MM.1S (cell line): Measurements from ENCODE around the gene KCND3.

Experiments
- EZH2 ChIP-seq: fragments of 300-600 bp; sonication (generic); optimal IDR thresholded peaks from 2 replicates; pipeline ENCODE3; 2017; ENCODE audit warnings: low read depth, mild to moderate bottlenecking, antibody characterized with exemption, low read length, mixed read lengths
- EZH2phosphoT487 ChIP-seq: fragments of 300-600 bp; sonication (generic); IDR thresholded peaks from 2 replicates; pipeline ENCODE4 v1.6.1; 2018; ENCODE audit warnings: antibody characterized with exemption, low read length
- TF ChIP-seq, protein P1 (sequence below): fragments of 300-600 bp; sonication (generic); IDR thresholded peaks from 2 replicates; pipeline ENCODE4 v1.5.1; 2016; ENCODE audit warnings: antibody characterized with exemption, low read length, mixed read lengths

- TF ChIP-seq EZH2, result no peak
- TF ChIP-seq, protein P1, sequence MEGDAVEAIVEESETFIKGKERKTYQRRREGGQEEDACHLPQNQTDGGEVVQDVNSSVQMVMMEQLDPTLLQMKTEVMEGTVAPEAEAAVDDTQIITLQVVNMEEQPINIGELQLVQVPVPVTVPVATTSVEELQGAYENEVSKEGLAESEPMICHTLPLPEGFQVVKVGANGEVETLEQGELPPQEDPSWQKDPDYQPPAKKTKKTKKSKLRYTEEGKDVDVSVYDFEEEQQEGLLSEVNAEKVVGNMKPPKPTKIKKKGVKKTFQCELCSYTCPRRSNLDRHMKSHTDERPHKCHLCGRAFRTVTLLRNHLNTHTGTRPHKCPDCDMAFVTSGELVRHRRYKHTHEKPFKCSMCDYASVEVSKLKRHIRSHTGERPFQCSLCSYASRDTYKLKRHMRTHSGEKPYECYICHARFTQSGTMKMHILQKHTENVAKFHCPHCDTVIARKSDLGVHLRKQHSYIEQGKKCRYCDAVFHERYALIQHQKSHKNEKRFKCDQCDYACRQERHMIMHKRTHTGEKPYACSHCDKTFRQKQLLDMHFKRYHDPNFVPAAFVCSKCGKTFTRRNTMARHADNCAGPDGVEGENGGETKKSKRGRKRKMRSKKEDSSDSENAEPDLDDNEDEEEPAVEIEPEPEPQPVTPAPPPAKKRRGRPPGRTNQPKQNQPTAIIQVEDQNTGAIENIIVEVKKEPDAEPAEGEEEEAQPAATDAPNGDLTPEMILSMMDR, result no peak
- no peak for TF ChIP-seq EZH2phosphoT487
Observed at GRCh38 chr1:111888740-111889376, 100.6 kb downstream of the KCND3 start.
